ENCODE data around the gene GZMM.
"Not testable (repeated sequence)": the region's sequence is repeated elsewhere in the genome, so short reads cannot be mapped to it uniquely, and the experiment has no call there.

GZMM gene

DNA sequence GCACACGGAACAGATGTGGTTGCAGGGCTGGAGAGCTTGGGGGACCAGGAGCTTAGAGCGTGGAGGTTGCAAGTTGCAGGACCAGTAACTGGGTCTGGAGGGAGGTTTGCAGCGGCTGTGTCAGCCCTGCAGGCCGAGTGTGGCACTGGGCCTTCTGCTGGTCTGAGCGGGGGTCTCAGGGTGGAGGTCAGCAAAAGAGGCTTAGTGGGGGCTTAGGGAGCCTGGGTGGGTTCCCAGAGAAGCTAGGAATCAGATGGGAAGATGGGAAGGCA, 40.1 kb downstream of the GZMM start:
- no peak for DNase-seq

GRCh38 chr19:584240-585001, 40.6 kb downstream of the GZMM start:
- peak; percentile 67 for DNase-seq

DNA sequence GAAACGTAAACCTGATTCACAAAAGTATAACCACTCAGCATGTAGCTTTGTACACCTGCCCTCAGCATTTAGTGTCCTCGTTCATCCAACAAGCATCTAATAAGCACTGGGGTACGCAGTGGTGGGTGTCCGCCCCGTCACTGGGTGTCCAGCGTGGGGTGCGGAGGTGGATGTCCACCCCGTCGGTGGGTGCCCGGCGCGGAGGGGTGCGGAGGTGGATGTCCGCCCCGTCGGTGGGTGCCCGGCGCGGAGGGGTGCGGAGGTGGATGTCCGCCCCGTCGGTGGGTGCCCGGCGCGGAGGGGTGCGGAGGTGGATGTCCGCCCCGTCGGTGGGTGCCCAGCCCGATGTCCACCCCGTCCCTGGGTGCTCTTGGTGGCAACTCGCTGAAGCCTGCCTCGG, 41.3 kb downstream of the GZMM start:
- not testable (repeated sequence) for DNase-seq

DNA sequence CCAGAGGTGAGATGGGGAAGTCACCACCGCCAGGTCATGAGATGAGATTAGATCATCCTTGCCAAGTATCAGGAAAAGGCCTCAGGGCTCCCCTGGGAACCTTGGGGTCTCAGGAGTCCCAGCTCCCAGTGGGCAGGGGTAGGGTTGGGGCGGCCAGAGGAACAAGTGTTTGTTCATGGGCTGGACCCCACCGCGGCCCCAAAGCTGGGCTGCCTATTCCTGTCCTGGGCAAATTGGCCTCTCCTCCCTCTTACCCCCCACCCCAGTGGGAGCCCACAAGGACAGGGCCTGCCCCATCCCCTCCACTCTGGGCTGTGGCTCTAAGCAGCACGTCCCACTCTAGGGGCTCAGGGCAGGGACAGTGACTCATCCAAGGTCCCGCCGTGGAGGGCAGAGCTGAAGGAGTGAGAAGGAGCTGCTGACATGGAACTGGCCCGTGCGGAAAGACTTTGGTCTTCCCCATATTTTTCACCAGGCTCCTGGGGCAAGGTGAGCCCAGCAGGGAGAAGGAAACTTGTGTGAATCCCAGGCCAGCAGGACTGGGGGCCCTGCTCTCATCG, 41.8 kb downstream of the GZMM start:
- no peak for DNase-seq

GRCh38 chr19:588093-588740, 44.4 kb downstream of the GZMM start:
- peak; percentile 72 for DNase-seq

- DNase-seq = no peak
Observed at GRCh38 chr19:588741-589692, 45.2 kb downstream of the GZMM start.

DNA sequence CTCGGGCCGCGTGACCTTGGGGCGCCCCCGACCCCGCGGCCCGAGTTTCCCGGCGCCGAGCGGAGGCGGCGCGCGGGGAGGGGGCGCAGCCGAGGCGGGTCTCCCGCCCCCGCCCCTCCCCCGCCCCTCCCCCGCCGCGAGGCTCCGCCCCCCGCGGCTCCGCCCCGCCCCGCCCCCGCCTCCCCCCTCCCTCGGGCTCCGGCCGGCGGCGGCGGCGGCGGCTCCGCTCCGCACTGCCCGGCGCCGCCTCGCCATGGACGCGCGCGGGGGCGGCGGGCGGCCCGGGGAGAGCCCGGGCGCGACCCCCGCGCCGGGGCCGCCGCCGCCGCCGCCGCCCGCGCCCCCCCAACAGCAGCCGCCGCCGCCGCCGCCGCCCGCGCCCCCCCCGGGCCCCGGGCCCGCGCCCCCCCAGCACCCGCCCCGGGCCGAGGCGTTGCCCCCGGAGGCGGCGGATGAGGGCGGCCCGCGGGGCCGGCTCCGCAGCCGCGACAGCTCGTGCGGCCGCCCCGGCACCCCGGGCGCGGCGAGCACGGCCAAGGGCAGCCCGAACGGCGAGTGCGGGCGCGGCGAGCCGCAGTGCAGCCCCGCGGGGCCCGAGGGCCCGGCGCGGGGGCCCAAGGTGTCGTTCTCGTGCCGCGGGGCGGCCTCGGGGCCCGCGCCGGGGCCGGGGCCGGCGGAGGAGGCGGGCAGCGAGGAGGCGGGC, 46.0 kb downstream of the GZMM start, which contains the start of gene HCN2:
Gene HCN2 (plus strand): TSS at position 189 of the 703 bp plus-strand sequence. CDS start 65 bp downstream, at position 254.
- DNase-seq = no peak

- peak; percentile 32 for DNase-seq
Observed at GRCh38 chr19:590396-590745, 46.5 kb downstream of the GZMM start.

GRCh38 chr19:590750-591098, 46.9 kb downstream of the GZMM start:
- no peak for DNase-seq

GRCh38 chr19:591099-591958, 47.5 kb downstream of the GZMM start:
- DNase-seq = no peak

GRCh38 chr19:592101-592500, 48.2 kb downstream of the GZMM start:
- DNase-seq = no peak

DNA sequence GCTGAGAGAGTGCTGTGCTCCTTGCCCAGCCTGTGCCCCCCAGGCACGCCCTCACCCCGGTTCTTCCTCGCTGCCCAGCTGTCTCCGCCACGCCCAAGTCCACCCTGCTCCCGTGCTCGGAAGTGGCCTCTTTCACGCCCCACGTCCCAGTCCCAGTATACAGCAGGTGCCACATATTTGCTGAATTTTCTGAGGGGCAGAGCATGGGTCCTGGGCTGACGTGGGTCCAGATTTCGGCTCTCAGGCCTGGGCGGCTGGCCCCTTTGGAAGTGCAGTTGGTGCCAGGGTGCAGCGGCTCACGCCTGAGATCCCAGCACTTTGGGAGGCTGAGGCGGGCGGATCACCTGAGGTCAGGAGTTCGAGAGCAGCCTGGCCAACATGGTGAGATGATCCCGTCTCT, 49.2 kb downstream of the GZMM start:
- no peak for DNase-seq

DNA sequence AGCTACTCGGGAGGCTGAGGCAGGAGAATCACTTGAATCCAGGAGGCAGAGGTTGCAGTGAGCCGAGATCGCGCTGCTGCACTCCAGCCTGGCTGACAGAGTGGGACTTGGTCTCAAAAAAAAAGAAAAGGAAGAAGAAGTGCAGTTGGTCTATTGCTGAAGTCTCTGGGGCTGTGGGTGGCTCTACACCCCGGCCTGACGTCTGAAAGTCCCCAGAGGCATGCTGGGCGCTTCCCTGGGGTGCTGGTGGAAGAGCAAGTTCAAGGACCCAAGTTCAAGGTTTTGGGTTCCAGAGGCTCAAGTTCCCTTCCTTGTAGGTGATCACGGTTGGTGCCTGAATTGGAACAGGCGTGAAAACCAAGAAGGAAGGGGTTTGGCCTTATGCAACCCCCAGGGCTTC, 49.7 kb downstream of the GZMM start:
- DNase-seq = no peak

DNA sequence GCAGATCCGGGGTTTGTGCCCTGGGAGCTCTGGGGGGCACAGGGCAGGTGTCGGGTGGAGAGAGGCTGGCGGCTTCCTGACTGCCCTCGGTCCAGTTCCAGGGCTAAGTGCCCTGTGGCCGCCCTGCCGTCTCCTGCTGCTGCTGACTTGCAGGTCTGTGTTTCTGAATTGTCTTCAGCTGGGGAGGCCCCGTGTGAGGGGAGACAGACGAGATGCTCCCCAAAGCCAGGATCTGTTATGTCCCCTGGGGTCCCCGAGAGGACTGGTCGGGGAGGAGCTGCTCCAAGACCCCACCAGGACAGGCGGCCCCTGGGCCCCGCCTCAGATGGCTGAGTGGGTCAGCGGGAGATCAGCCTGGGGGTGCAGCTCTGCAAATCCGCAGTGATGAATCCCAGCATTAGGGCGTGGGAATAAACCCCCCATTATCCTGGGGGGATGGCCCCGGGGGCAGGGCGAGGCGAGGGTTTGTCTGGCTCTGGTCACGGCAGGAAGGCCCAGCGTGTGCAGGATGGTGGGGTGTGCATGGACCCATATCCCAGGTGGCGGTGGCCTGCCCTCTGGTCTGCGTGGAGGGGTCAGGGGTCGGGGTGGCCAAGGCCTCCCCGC, 50.5 kb downstream of the GZMM start:
- no peak for DNase-seq

GRCh38 chr19:595326-596262, 51.7 kb downstream of the GZMM start:
- DNase-seq = no peak

DNA sequence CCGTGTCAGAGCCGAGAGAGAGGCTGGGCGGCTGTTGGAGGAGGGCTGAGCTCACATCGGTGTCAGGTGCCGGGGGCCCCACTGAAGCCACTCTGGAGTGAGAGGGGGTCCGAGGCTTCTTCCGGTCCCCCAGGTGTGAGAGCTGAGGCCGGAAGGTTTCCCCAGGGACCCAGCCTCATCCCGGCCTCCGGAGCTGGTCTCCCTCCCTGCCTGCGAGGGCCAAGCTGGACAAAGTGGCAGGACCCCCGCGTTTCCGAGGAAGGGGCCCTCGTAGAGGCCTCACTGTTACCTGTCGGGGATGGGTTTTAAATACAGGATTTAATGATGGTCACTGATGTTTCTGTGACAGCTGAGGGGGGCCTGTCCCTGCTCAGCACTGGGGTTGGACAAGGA, 52.4 kb downstream of the GZMM start:
- no peak for DNase-seq

- no peak for DNase-seq
Observed at GRCh38 chr19:597406-598315, 53.8 kb downstream of the GZMM start.

Measured in activated naive CD4-positive, alpha-beta T cell treated with Interleukin-2 at 50 U/mL for 16 hours (primary cell).